NK-92 (cell line): ENCODE results near the gene RNF10.
"Not testable (repeated sequence)": the region's sequence is repeated elsewhere in the genome, so short reads cannot be mapped to it uniquely, and the experiment has no call there.

Experiments used
- DNase-seq: peaks from one replicate; lab custom pipeline; 2025; ENCODE audit not compliant: unreplicated experiment; lab: John Stamatoyannopoulos, UW

RNF10 gene

GRCh38 chr12:120522568-120522967, 11.6 kb upstream of the RNF10 start:
- no peak for DNase-seq

- no peak for DNase-seq
These were observed 5.2 kb upstream of the RNF10 start, which contains the start of gene COQ5 for GRCh38 chr12:120528861-120529525. TSS of gene COQ5 (minus strand) at chr12:120529158. CDS start at chr12:120529141, 17 bp downstream.

- DNase-seq: no peak
These were observed 4.3 kb upstream of the RNF10 start for GRCh38 chr12:120529641-120530417.

GRCh38 chr12:120530418-120530761, 3.8 kb upstream of the RNF10 start:
- DNase-seq: not testable (repeated sequence)

- DNase-seq: no peak
These were observed 1.4 kb upstream of the RNF10 start for GRCh38 chr12:120532701-120533238.

GRCh38 chr12:120534703-120535655, 823 bp downstream of the RNF10 start:
- no peak for DNase-seq

- DNase-seq: no peak
These were observed 2.1 kb downstream of the RNF10 start for GRCh38 chr12:120536064-120536791.

GRCh38 chr12:120537856-120538220, 3.7 kb downstream of the RNF10 start:
- no peak for DNase-seq

- no peak for DNase-seq
These were observed 4.4 kb downstream of the RNF10 start for GRCh38 chr12:120538281-120539156.

- no peak for DNase-seq
These were observed 5.1 kb downstream of the RNF10 start for GRCh38 chr12:120539303-120539702.

GRCh38 chr12:120540445-120540844, 6.3 kb downstream of the RNF10 start:
- no peak for DNase-seq

- no peak for DNase-seq
These were observed 8.0 kb downstream of the RNF10 start for GRCh38 chr12:120542166-120542565.

- DNase-seq: no peak
These were observed 10.5 kb downstream of the RNF10 start for GRCh38 chr12:120544691-120545090.

- no peak for DNase-seq
These were observed 11.9 kb downstream of the RNF10 start for GRCh38 chr12:120546050-120546386.

GRCh38 chr12:120554678-120555077, 20.5 kb downstream of the RNF10 start:
- no peak for DNase-seq

GRCh38 chr12:120557589-120557988, 23.4 kb downstream of the RNF10 start:
- DNase-seq: no peak

GRCh38 chr12:120562906-120563305, 28.8 kb downstream of the RNF10 start:
- no peak for DNase-seq

GRCh38 chr12:120563495-120563894, 29.3 kb downstream of the RNF10 start:
- no peak for DNase-seq

GRCh38 chr12:120571299-120571698, 37.1 kb downstream of the RNF10 start:
- DNase-seq: no peak

- no peak for DNase-seq
These were observed 39.4 kb downstream of the RNF10 start for GRCh38 chr12:120573560-120573959.
